H9 (cell line): Measurements from ENCODE around the gene TLE4. TPM values are rescaled to one million over a fixed set of nuclear protein-coding genes. Genes with fewer than 3 reads are reported as not detected.

ENCODE experiments used
- DNase-seq: peaks from one replicate; pipeline ENCODE4 v3.0.0-alpha.2; 2017
- H2AFZ ChIP-seq: one replicate; pipeline ENCODE4 v1.6.1; 2013; ENCODE audit warnings: mild to moderate bottlenecking, low read length, control low read depth, moderate library complexity
- H2AK5ac ChIP-seq: 2 replicates; pipeline ENCODE4 v1.6.1; 2013; ENCODE audit warnings: low read length, control low read depth, mixed read lengths; ENCODE audit not compliant: insufficient read length
- H2BK120ac ChIP-seq: one replicate; pipeline ENCODE4 v1.6.1; 2013; ENCODE audit warnings: low read depth, mild to moderate bottlenecking, low read length, control low read depth, inconsistent platforms; ENCODE audit not compliant: poor library complexity, severe bottlenecking
- H2BK12ac ChIP-seq: 2 replicates; pipeline ENCODE4 v1.6.1; 2013; ENCODE audit warnings: low read length, control low read depth, mixed read lengths, low read depth; ENCODE audit not compliant: insufficient read length
- H2BK15ac ChIP-seq: 2 replicates; pipeline ENCODE4 v1.6.1; 2013; ENCODE audit warnings: low read depth, low read length, control low read depth
- H2BK20ac ChIP-seq: one replicate; pipeline ENCODE4 v1.6.1; 2013; ENCODE audit warnings: low read depth, mild to moderate bottlenecking, low read length, control low read depth, inconsistent platforms; ENCODE audit not compliant: poor library complexity, severe bottlenecking
- H2BK5ac ChIP-seq: 2 replicates; pipeline ENCODE4 v1.6.1; 2013; ENCODE audit warnings: low read length, control low read depth, mixed read lengths; ENCODE audit not compliant: insufficient read length
- H3K14ac ChIP-seq: 2 replicates; pipeline ENCODE4 v1.6.1; 2013; ENCODE audit warnings: low read length, control low read depth; ENCODE audit not compliant: insufficient read depth
- H3K18ac ChIP-seq: 2 replicates; pipeline ENCODE4 v1.6.1; 2013; ENCODE audit warnings: low read depth, mild to moderate bottlenecking, mixed read lengths, low read length, control low read depth; ENCODE audit not compliant: insufficient read length
- H3K23ac ChIP-seq: 2 replicates; pipeline ENCODE4 v1.6.1; 2013; ENCODE audit warnings: low read length, control low read depth, mixed read lengths, low read depth; ENCODE audit not compliant: insufficient read length
- H3K23me2 ChIP-seq: 2 replicates; pipeline ENCODE4 v1.6.1; 2013; ENCODE audit warnings: low read depth, mild to moderate bottlenecking, mixed read lengths, low read length, control low read depth; ENCODE audit not compliant: insufficient read length, poor library complexity, severe bottlenecking
- H3K27ac ChIP-seq: 2 replicates; pipeline ENCODE4 v1.5.1; 2013; ENCODE audit warnings: low read length, control low read depth, mixed read lengths, low read depth; ENCODE audit not compliant: insufficient read length
- H3K27me3 ChIP-seq: 2 replicates; pipeline ENCODE4 v1.6.1; 2013; ENCODE audit warnings: low read length, control low read depth, inconsistent platforms; ENCODE audit not compliant: insufficient read depth
- H3K4ac ChIP-seq: 2 replicates; pipeline ENCODE4 v1.6.1; 2013; ENCODE audit warnings: low read depth, mild to moderate bottlenecking, control low read depth, inconsistent platforms, low read length, moderate library complexity
- H3K4me1 ChIP-seq: 2 replicates; pipeline ENCODE4 v1.6.1; 2013; ENCODE audit warnings: low read length, control low read depth, inconsistent platforms; ENCODE audit not compliant: insufficient read depth
- H3K4me2 ChIP-seq: 2 replicates; pipeline ENCODE4 v1.6.1; 2013; ENCODE audit warnings: low read length, control low read depth, mixed read lengths; ENCODE audit not compliant: insufficient read length, insufficient read depth
- H3K56ac ChIP-seq: 2 replicates; pipeline ENCODE4 v1.6.1; 2013; ENCODE audit warnings: low read depth, mild to moderate bottlenecking, mixed read lengths, low read length, control low read depth; ENCODE audit not compliant: insufficient read length
- H3K79me1 ChIP-seq: 2 replicates; pipeline ENCODE4 v1.6.1; 2013; ENCODE audit warnings: low read depth, mild to moderate bottlenecking, moderate library complexity, low read length, control low read depth, inconsistent platforms; ENCODE audit not compliant: insufficient read depth, poor library complexity, severe bottlenecking
- H3K79me2 ChIP-seq: 2 replicates; pipeline ENCODE4 v1.6.1; 2013; ENCODE audit warnings: low read length, control low read depth, inconsistent platforms; ENCODE audit not compliant: insufficient read depth
- H3K9ac ChIP-seq: 2 replicates; pipeline ENCODE4 v1.6.1; 2013; ENCODE audit warnings: low read length, control low read depth, mixed read lengths; ENCODE audit not compliant: insufficient read length; ENCODE audit errors: extremely low read depth
- H3K9me3 ChIP-seq: one replicate; pipeline ENCODE4 v1.6.1; 2013; ENCODE audit warnings: low read depth, low read length, inconsistent platforms; ENCODE audit not compliant: control insufficient read depth
- H3T11ph ChIP-seq: one replicate; pipeline ENCODE4 v1.6.1; 2013; ENCODE audit warnings: mild to moderate bottlenecking, low read length, control low read depth, inconsistent platforms
- H4K20me1 ChIP-seq: one replicate; pipeline ENCODE4 v1.6.1; 2013; ENCODE audit not compliant: control insufficient read depth, insufficient read length, insufficient read depth
- H4K5ac ChIP-seq: 2 replicates; pipeline ENCODE4 v1.6.1; 2013; ENCODE audit warnings: low read depth, mild to moderate bottlenecking, mixed read lengths, low read length, control low read depth; ENCODE audit not compliant: insufficient read length
- H4K8ac ChIP-seq: replicated peaks from 2 replicates; pipeline ENCODE4 v1.6.1; 2013; ENCODE audit warnings: low read length, control low read depth, mixed read lengths, low read depth; ENCODE audit not compliant: insufficient read length
- H4K91ac ChIP-seq: 2 replicates; pipeline ENCODE4 v1.6.1; 2013; ENCODE audit warnings: low read depth, mild to moderate bottlenecking, moderate library complexity, mixed read lengths, low read length, control low read depth; ENCODE audit not compliant: insufficient read length
- H3K27ac Mint-ChIP-seq, 3 experiments: 2 replicates in 2 of 3; 3 replicates in 1 of 3; pipeline ENCODE4 v1.8.0; 2020 to 2021; ENCODE audit warnings: mixed read lengths in 3 of 3, mild to moderate bottlenecking in 1 of 3, moderate library complexity in 1 of 3
- H3K27me3 Mint-ChIP-seq: 2 replicates; pipeline ENCODE4 v1.8.0; 2021; ENCODE audit warnings: low read depth, mild to moderate bottlenecking, moderate library complexity, mixed read lengths
- H3K36me3 Mint-ChIP-seq, 3 experiments: 2 replicates in 2 of 3; 3 replicates in 1 of 3; pipeline ENCODE4 v1.8.0; 2020 to 2021; ENCODE audit warnings: low read depth in 3 of 3, mixed read lengths in 3 of 3; ENCODE audit not compliant: insufficient read depth in 1 of 3
- H3K4me1 Mint-ChIP-seq, 2 experiments: 2 replicates each; pipeline ENCODE4 v1.8.0; 2020; ENCODE audit warnings: mixed read lengths in 2 of 2
- H3K4me3 Mint-ChIP-seq, 2 experiments: 2 replicates in 1 of 2; 3 replicates in 1 of 2; pipeline ENCODE4 v1.8.0; 2020 to 2021; ENCODE audit warnings: mild to moderate bottlenecking in 2 of 2, mixed read lengths in 2 of 2, moderate library complexity in 1 of 2
- H3K9me3 Mint-ChIP-seq, 2 experiments: 2 replicates in 1 of 2; 3 replicates in 1 of 2; pipeline ENCODE4 v1.8.0; 2020; ENCODE audit warnings: mild to moderate bottlenecking in 2 of 2, mixed read lengths in 2 of 2, moderate library complexity in 1 of 2
- WGBS: extraction: QIAGEN DNeasy Blood & Tissue Kit; methylation state at CpG from one replicate; pipeline ENCODE4 v1.1.7; 2013; ENCODE audit warnings: missing lambda C conversion rate, low lambda C conversion rate, mixed read lengths; ENCODE audit not compliant: insufficient read length; ENCODE audit errors: extremely low coverage; 5-methylcytosine and 5-hydroxymethylcytosine counted together
- total RNA-seq: library from RNA; stranded (reverse); gene quantifications from 2 replicates; pipeline ENCODE4 v1.2.1, GENCODE V29; 2021
- TF ChIP-seq, protein P1 (sequence below): fragments of 200-600 bp; sonication (generic); conservative IDR thresholded peaks from 3 replicates; pipeline ENCODE4 v1.8.0; 2021; ENCODE audit warnings: antibody characterized with exemption, mild to moderate bottlenecking

Gene TLE4
- total RNA-seq, 1 experiment from 2014 or later, result 35.1 TPM

DNA sequence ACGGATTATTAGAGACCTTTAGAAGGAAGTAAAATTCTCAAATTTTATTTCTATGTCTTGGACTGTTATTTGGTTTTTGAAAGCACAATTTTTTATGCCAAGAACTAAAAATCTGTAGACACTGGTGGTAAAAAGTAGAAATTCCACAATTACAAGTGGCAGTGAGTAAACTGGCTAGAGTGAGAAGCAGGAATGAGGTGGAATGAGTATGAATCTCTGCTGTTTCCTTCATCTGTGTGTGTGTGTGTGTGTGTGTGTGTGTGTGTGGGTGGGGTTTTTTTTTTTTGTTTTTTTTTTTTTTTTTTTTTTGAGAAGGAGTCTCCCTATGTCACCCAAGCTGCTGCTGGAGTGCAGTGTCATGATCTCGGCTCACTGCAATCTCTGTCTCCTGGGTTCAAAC lies 94.2 kb downstream of the TLE4 start:
- TF ChIP-seq, protein P1, sequence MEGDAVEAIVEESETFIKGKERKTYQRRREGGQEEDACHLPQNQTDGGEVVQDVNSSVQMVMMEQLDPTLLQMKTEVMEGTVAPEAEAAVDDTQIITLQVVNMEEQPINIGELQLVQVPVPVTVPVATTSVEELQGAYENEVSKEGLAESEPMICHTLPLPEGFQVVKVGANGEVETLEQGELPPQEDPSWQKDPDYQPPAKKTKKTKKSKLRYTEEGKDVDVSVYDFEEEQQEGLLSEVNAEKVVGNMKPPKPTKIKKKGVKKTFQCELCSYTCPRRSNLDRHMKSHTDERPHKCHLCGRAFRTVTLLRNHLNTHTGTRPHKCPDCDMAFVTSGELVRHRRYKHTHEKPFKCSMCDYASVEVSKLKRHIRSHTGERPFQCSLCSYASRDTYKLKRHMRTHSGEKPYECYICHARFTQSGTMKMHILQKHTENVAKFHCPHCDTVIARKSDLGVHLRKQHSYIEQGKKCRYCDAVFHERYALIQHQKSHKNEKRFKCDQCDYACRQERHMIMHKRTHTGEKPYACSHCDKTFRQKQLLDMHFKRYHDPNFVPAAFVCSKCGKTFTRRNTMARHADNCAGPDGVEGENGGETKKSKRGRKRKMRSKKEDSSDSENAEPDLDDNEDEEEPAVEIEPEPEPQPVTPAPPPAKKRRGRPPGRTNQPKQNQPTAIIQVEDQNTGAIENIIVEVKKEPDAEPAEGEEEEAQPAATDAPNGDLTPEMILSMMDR, result no peak
- no peak overlapping the region for H3K14ac ChIP-seq
- no peak overlapping the region for H3T11ph ChIP-seq
- H3K9ac ChIP-seq, result no peak overlapping the region
- no peaks in the 10 kb centered on the region for H3K79me2 ChIP-seq
- no peak overlapping the region for H2BK12ac ChIP-seq
- H3K9me3 Mint-ChIP-seq, result no peaks in the 10 kb centered on the region
- H2BK120ac ChIP-seq, result no peak overlapping the region
- H3K27ac Mint-ChIP-seq, result peak overlapping the region in 1 of 3 experiments; percentile 62; a peak in 2 of 7 replicates
- no peaks in the 10 kb centered on the region for H3K9me3 ChIP-seq
- H3K27me3 Mint-ChIP-seq, result no peaks in the 10 kb centered on the region
- no peak overlapping the region for H2BK5ac ChIP-seq
- no peak overlapping the region for H2BK20ac ChIP-seq
- H3K4me1 ChIP-seq, result peaks cover 18% of the 10 kb centered on the region
- no peak overlapping the region for H3K27ac ChIP-seq
- H3K4me1 Mint-ChIP-seq, result peaks cover 65 to 85% of the 10 kb centered on the region in 2 experiments
- H3K79me1 ChIP-seq, result no peaks in the 10 kb centered on the region
- WGBS, result no CpG with 5 or more reads among the region's 2 CpGs
- H3K56ac ChIP-seq, result no peak overlapping the region
- H2AFZ ChIP-seq, result no peak overlapping the region
- no peak overlapping the region for H4K91ac ChIP-seq
- no peak overlapping the region for H3K18ac ChIP-seq
- no peaks in the 10 kb centered on the region for H3K23me2 ChIP-seq
- no peak overlapping the region for H2AK5ac ChIP-seq
- DNase-seq, result no peak
- no peak overlapping the region for H4K8ac ChIP-seq
- no peaks in the 10 kb centered on the region for H3K27me3 ChIP-seq
- H3K36me3 Mint-ChIP-seq, result no peaks in the 10 kb centered on the region
- no peak overlapping the region for H3K4me2 ChIP-seq
- H2BK15ac ChIP-seq, result no peak overlapping the region
- H3K4me3 Mint-ChIP-seq, result no peak overlapping the region
- no peaks in the 10 kb centered on the region for H4K20me1 ChIP-seq
- no peak overlapping the region for H3K23ac ChIP-seq
- no peak overlapping the region for H3K4ac ChIP-seq
- H4K5ac ChIP-seq, result no peak overlapping the region
